ENCODE results near the gene PRAC2.

DNA sequence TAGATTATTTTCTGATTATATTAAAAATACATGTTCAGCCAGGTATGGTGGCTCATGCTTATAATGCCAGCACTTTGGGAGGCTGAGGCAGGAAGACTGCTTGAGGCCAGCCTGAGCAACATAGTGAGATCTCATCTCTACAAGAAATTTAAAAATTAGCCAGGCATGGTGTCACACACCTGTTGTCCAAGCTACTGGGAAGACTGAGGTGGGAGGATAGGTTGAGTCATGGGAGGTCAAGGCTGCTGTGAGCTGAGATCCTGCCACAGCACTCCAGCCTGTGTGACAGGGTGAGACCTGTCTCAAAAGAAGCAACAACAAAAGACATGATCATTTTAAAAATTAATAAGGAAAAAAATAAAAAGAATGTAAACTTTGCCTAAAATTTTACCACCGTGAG lies 41.4 kb upstream of the PRAC2 start:
- TF ChIP-seq, protein P1, sequence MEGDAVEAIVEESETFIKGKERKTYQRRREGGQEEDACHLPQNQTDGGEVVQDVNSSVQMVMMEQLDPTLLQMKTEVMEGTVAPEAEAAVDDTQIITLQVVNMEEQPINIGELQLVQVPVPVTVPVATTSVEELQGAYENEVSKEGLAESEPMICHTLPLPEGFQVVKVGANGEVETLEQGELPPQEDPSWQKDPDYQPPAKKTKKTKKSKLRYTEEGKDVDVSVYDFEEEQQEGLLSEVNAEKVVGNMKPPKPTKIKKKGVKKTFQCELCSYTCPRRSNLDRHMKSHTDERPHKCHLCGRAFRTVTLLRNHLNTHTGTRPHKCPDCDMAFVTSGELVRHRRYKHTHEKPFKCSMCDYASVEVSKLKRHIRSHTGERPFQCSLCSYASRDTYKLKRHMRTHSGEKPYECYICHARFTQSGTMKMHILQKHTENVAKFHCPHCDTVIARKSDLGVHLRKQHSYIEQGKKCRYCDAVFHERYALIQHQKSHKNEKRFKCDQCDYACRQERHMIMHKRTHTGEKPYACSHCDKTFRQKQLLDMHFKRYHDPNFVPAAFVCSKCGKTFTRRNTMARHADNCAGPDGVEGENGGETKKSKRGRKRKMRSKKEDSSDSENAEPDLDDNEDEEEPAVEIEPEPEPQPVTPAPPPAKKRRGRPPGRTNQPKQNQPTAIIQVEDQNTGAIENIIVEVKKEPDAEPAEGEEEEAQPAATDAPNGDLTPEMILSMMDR (IDR thresholded peaks at IDR 0.05; ENCODE audit: low read depth, low read length, poor library complexity, severe bottlenecking): no peak
- no peak for TF ChIP-seq EZH2phosphoT487 (IDR thresholded peaks at IDR 0.05; ENCODE audit: borderline replicate concordance, low read length)

Data from DOHH2 (cell line).